ENCODE results near the gene HEXD.

DNA sequence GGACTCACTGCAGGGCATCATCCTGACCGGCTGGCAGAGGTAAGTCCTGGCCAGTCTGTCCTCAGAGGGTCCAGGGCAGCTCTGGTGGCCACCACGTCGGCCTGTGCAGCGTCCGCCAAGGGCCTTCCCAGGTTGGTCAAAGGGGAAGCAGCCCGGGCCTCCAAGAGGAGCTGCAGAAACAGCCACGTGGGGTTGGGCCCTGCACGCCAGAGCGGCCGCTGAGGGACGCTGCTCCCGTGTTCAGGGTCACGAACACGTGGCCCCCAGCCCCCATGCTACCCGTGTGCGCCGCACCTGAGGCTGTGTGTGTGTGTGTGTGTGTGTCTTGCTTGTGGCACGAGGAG is 19.1 kb downstream of the HEXD start:
- TF ChIP-seq POLR2AphosphoS5 (IDR thresholded peaks at IDR 0.05) (no peak), POLR2A (IDR thresholded peaks at IDR 0.05) (no peak), EP300 (IDR thresholded peaks at IDR 0.05) (no peak)
